Mesenteric fat pad (tissue), 1 donor: ENCODE measurements around the gene SLC17A3. TPM values are rescaled to one million over a fixed set of nuclear protein-coding genes. Genes with fewer than 3 reads are reported as not detected.

Source experiments
- DNase-seq: peaks from one replicate; pipeline ENCODE4 v3.0.0-alpha.2; 2020; ENCODE audit warnings: low spot score
- total RNA-seq: library from RNA; stranded (reverse); fragmentation: NEBNext Ultra II Directional; extraction: Animal tissue kit (Norgen Biotek cat#: 25700); gene quantifications from one replicate; pipeline ENCODE4 v1.2.1, GENCODE V29; 2021
- donor health status: DM: yes; HTN: yes; CAD: no.

SLC17A3 gene
- total RNA-seq, 1 donor from 2014 or later, result not detected

GRCh38 chr6:25892877-25893276 is 18.8 kb upstream of the SLC17A3 start:
- no peak for DNase-seq

- no peak for DNase-seq
Measured at GRCh38 chr6:25889877-25890853, 16.1 kb upstream of the SLC17A3 start.

- no peak for DNase-seq
Measured at GRCh38 chr6:25888626-25889025, 14.6 kb upstream of the SLC17A3 start.

- DNase-seq, result no peak
Measured at GRCh38 chr6:25886066-25886465, 12.0 kb upstream of the SLC17A3 start.

GRCh38 chr6:25883991-25884390 is 9.9 kb upstream of the SLC17A3 start:
- DNase-seq, result no peak

GRCh38 chr6:25883536-25883935 is 9.5 kb upstream of the SLC17A3 start:
- DNase-seq, result no peak

- DNase-seq, result peak; percentile 86
Measured at GRCh38 chr6:25882051-25882496, 8.0 kb upstream of the SLC17A3 start.

GRCh38 chr6:25880601-25881000 is 6.6 kb upstream of the SLC17A3 start:
- DNase-seq, result no peak

GRCh38 chr6:25878721-25879322 is 4.8 kb upstream of the SLC17A3 start:
- no peak for DNase-seq

GRCh38 chr6:25875926-25876602 is 2.0 kb upstream of the SLC17A3 start:
- DNase-seq, result no peak

GRCh38 chr6:25875563-25875905 is 1.5 kb upstream of the SLC17A3 start:
- no peak for DNase-seq

GRCh38 chr6:25874822-25875562 is 949 bp upstream of the SLC17A3 start:
- DNase-seq, result no peak

GRCh38 chr6:25872814-25873213 is 1.2 kb downstream of the SLC17A3 start:
- no peak for DNase-seq

- no peak for DNase-seq
Measured at GRCh38 chr6:25869840-25870239, 4.2 kb downstream of the SLC17A3 start.

GRCh38 chr6:25868436-25869183 is 5.4 kb downstream of the SLC17A3 start:
- no peak for DNase-seq

GRCh38 chr6:25866011-25866410 is 8.0 kb downstream of the SLC17A3 start:
- no peak for DNase-seq

- no peak for DNase-seq
Measured at GRCh38 chr6:25863360-25863759, 10.7 kb downstream of the SLC17A3 start.

- no peak for DNase-seq
Measured at GRCh38 chr6:25862199-25862598, 11.8 kb downstream of the SLC17A3 start.

- no peak for DNase-seq
Measured at GRCh38 chr6:25852756-25853155, 21.3 kb downstream of the SLC17A3 start.

GRCh38 chr6:25851961-25852360 is 22.1 kb downstream of the SLC17A3 start:
- no peak for DNase-seq

GRCh38 chr6:25844518-25844917 is 29.5 kb downstream of the SLC17A3 start:
- DNase-seq, result no peak
